HepG2 (cell line): Measurements from ENCODE around the gene ZNF687. TPM values are rescaled to one million over a fixed set of nuclear protein-coding genes. Genes with fewer than 3 reads are reported as not detected.

Source experiments
- ARID5B ChIP-seq: IDR thresholded peaks from 2 replicates; pipeline ENCODE4 v1.4.0; 2020; ENCODE audit warnings: mild to moderate bottlenecking, missing genetic modification reagents
- ASH2L ChIP-seq: fragments of 300-600, 200-600 bp; sonication (generic); IDR thresholded peaks from 2 replicates; pipeline ENCODE4 v1.7.0; 2017; ENCODE audit warnings: low read depth, mild to moderate bottlenecking, moderate library complexity, mixed read lengths, low read length; ENCODE audit not compliant: insufficient read length
- DNMT1 ChIP-seq: sonication (generic); formaldehyde crosslinking; IDR thresholded peaks from 2 replicates; pipeline ENCODE4 v1.5.1; 2020; ENCODE audit warnings: mild to moderate bottlenecking, missing genetic modification reagents
- FOXA3 ChIP-seq: IDR thresholded peaks from 2 replicates; pipeline ENCODE4 v1.6.1; 2016; ENCODE audit warnings: missing genetic modification reagents, missing compliant biosample characterization
- HNF4A ChIP-seq: sonication (generic); formaldehyde crosslinking; IDR thresholded peaks from 2 replicates; pipeline ENCODE4 v1.4.0; 2020; ENCODE audit warnings: missing genetic modification reagents
- KLF12 ChIP-seq: sonication (generic); formaldehyde crosslinking; IDR thresholded peaks from 2 replicates; pipeline ENCODE4 v1.4.0; 2020; ENCODE audit warnings: missing genetic modification reagents, borderline replicate concordance
- MAFK ChIP-seq, 2 experiments: IDR thresholded peaks in 1 of 2; conservative IDR thresholded peaks in 1 of 2; 2 replicates each; pipeline ENCODE4 v1.6.1; 2011; ENCODE audit warnings: improper control_type of control experiment in 2 of 2, low read length in 2 of 2
- NR2F1 ChIP-seq, 2 experiments: fragments of 450-650 bp in 1 of 2; formaldehyde crosslinking in 1 of 2; IDR thresholded peaks; 2 replicates each; pipeline versions ENCODE4 v1.5.0 to v1.6.1; 2016 to 2020; ENCODE audit warnings: mild to moderate bottlenecking in 1 of 2, missing compliant biosample characterization in 1 of 2, missing genetic modification reagents in 1 of 2, moderate library complexity in 1 of 2
- POLR2A ChIP-seq, 2 experiments: IDR thresholded peaks; 2 replicates each; pipeline ENCODE4 v1.6.1; 2011; ENCODE audit warnings: low read depth in 2 of 2, low read length in 2 of 2, mild to moderate bottlenecking in 1 of 2, moderate library complexity in 1 of 2; ENCODE audit not compliant: insufficient read depth in 1 of 2
- SKI ChIP-seq: fragments of 450-650 bp; IDR thresholded peaks from one replicate; pipeline ENCODE4 v1.6.1; 2018; ENCODE audit warnings: mild to moderate bottlenecking; ENCODE audit not compliant: partially characterized antibody
- SMC3 ChIP-seq: IDR thresholded peaks from 2 replicates; pipeline ENCODE4 v1.6.1; 2011; ENCODE audit warnings: low read length, improper control_type of control experiment
- SOX5 ChIP-seq: IDR thresholded peaks from 2 replicates; pipeline ENCODE4 v1.6.1; 2016; ENCODE audit warnings: borderline replicate concordance
- ZBTB37 ChIP-seq: sonication (generic); formaldehyde crosslinking; IDR thresholded peaks from 2 replicates; pipeline ENCODE4 v1.4.0; 2020; ENCODE audit warnings: mild to moderate bottlenecking, missing genetic modification reagents
- ZGPAT ChIP-seq: IDR thresholded peaks from 2 replicates; pipeline ENCODE4 v1.6.1; 2016; ENCODE audit warnings: mild to moderate bottlenecking
- ZNF441 ChIP-seq: sonication (generic); formaldehyde crosslinking; IDR thresholded peaks from 2 replicates; pipeline ENCODE4 v1.7.0; 2021; ENCODE audit warnings: missing genetic modification reagents, borderline replicate concordance
- ZNF687 ChIP-seq: sonication (generic); formaldehyde crosslinking; IDR thresholded peaks from 2 replicates; pipeline ENCODE4 v1.5.1; 2020; ENCODE audit warnings: mild to moderate bottlenecking, missing genetic modification reagents, moderate library complexity
- ZNF816 ChIP-seq: sonication (generic); formaldehyde crosslinking; IDR thresholded peaks from 2 replicates; pipeline ENCODE4 v1.8.0; 2022; ENCODE audit warnings: missing genetic modification reagents, mild to moderate bottlenecking, borderline replicate concordance
- polyA plus RNA-seq, 8 experiments: library from polyadenylated mRNA; depleted of rRNA in 3 of 8; stranded (reverse) in 7 of 8; unstranded in 1 of 8; fragments of >200 nt; fragmentation: Illumina TruSeq in 4 of 8; extraction: Trizol in 4 of 8; gene quantifications; 2 replicates each; pipeline versions ENCODE4 v1.2.1 to v1.2.3, GENCODE V29; 2011 to 2016; ENCODE audit warnings: low read depth in 4 of 8, missing spikeins in 1 of 8, mixed read lengths in 1 of 8; ENCODE audit not compliant: insufficient read depth in 1 of 8
- total RNA-seq, 5 experiments: library from RNA; depleted of rRNA; stranded (reverse); fragments of >200 nt; fragmentation: Illumina TruSeq; extraction: Trizol; gene quantifications; 2 replicates each; pipeline ENCODE4 v1.2.3, GENCODE V29; 2016; ENCODE audit warnings: low read depth in 1 of 5

ZNF687 gene
- total and polyA plus RNA-seq, 2 of the 13 experiments (the other 11 are each of a cell fraction or from before 2014, with no cell fraction given) = 14.1 to 16.5 TPM

GRCh38 chr1:151265446-151266236 is 16.5 kb upstream of the ZNF687 start (continued):
- TF ChIP-seq POLR2A (IDR thresholded peaks at IDR 0.05; ENCODE audit: insufficient read depth in 1 of 2, low read depth in 2 of 2, low read length in 2 of 2) = 0 out of 4 replicates have a peak, but pooled peaks of 1 of the 2 experiments have one; percentile 8
- no peak for TF ChIP-seq KLF12 (CRISPR knock-in tag)
- peak; percentile 55 for TF ChIP-seq ZNF687 (CRISPR knock-in tag)
- 0 out of 2 replicates have a peak, but pooled peaks have one; percentile 23 for TF ChIP-seq ZNF441
- TF ChIP-seq NR2F1 (CRISPR knock-in tag; IDR thresholded peaks at IDR 0.05) = peak; percentile 21 to 40; a peak in 1 of 4 replicates
- peak; percentile 22; the same call in 1 of the 2 replicates for TF ChIP-seq FOXA3 (CRISPR knock-in tag)
- TF ChIP-seq ASH2L = peak; percentile 60
- TF ChIP-seq SOX5 (CRISPR knock-in tag) = peak; percentile 79
- TF ChIP-seq ARID5B (CRISPR knock-in tag) = peak; percentile 63
- peak; percentile 88 for TF ChIP-seq HNF4A (CRISPR knock-in tag)
- peak; percentile 37; the same call in 1 of the 2 replicates for TF ChIP-seq ZGPAT
- TF ChIP-seq ZBTB37 (CRISPR knock-in tag) = 0 out of 2 replicates have a peak, but pooled peaks have one; percentile 27
- no peak for TF ChIP-seq ZNF816
- no peak for TF ChIP-seq MAFK (conservative IDR thresholded peaks at IDR 0.05 in 1 of 2, IDR thresholded peaks at IDR 0.05 in 1 of 2; ENCODE audit: low read length in 2 of 2)
- TF ChIP-seq SMC3 = no peak
- TF ChIP-seq DNMT1 (CRISPR knock-in tag) = no peak
- peak; percentile 51 for TF ChIP-seq SKI
